ENCODE data around the gene PHACTR4. TPM values are rescaled to one million over a fixed set of nuclear protein-coding genes. Genes with fewer than 3 reads are reported as not detected.

Gene PHACTR4
- total and polyA plus RNA-seq, 2 experiments from 2014 or later, result 14.8 to 27.1 TPM

- H3K4me1 ChIP-seq (ENCODE audit: low read depth), result no peaks in the 10 kb centered on the region
- H3K27ac ChIP-seq, result no peak overlapping the region
- H3K9me3 ChIP-seq (ENCODE audit: low read depth), result no peaks in the 10 kb centered on the region
- no peaks in the 10 kb centered on the region for H3K27me3 ChIP-seq
- no peaks in the 10 kb centered on the region for H3K36me3 ChIP-seq
- no peak overlapping the region for H3K4me3 ChIP-seq
- no peak for TF ChIP-seq CTCF (IDR thresholded peaks at IDR 0.05; ENCODE audit: low read depth, low read length)
- no peak for DNase-seq (ENCODE audit: low read depth in 1 of 2, low spot score in 1 of 2)
Measured at GRCh38 chr1:28450561-28450960, 81.0 kb downstream of the PHACTR4 start.

DNA sequence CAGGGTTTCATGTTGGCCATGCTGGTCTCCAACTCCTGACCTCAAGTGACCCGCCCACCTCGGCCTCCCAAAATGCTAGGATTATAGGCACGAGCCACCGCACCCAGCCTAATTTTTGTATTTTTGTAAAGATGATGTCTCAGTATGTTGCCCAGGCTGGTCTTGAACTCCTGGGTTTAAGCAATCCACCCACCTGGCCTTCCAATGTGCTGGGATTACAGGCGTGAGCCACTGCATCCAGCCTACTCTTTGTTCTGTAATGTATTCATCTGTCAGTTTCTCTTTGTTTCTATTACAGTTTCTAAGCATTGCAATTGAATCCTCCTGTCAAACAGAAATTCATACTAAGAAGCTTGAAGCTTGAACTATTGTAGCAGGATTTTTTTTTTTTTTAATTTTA, 81.5 kb downstream of the PHACTR4 start:
- H3K4me1 ChIP-seq (ENCODE audit: low read depth), result no peaks in the 10 kb centered on the region
- no peaks in the 10 kb centered on the region for H3K36me3 ChIP-seq
- no peak overlapping the region for H3K27ac ChIP-seq
- no peak for DNase-seq (ENCODE audit: low read depth in 1 of 2, low spot score in 1 of 2)
- no peak overlapping the region for H3K4me3 ChIP-seq
- no peaks in the 10 kb centered on the region for H3K27me3 ChIP-seq
- H3K9me3 ChIP-seq (ENCODE audit: low read depth), result no peaks in the 10 kb centered on the region
- no peak for TF ChIP-seq CTCF (IDR thresholded peaks at IDR 0.05; ENCODE audit: low read depth, low read length)

DNA sequence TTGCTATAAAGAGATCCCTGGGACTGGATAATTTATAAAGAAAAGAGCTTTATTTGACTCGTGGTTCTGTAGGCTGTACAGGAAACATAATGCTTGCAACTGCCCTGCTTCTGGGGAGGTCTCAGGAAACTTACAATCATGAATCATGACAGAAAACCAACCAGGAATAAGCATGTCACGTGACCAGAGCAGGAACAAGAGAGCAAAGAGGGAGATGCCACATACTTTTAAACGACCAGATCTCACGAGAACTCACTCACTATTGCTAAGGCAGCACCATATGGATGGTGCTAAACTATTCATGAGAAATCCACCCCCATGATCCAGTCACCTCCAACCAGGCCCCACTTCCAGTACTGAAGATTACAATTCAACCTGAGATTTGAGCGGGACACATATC, 86.5 kb downstream of the PHACTR4 start:
- Histone ChIP-seq H3K36me3 (no peaks in the 10 kb centered on the region), H3K27me3 (no peaks in the 10 kb centered on the region), H3K4me1 (ENCODE audit: low read depth) (peaks cover 9% of the 10 kb centered on the region), H3K9me3 (ENCODE audit: low read depth) (no peaks in the 10 kb centered on the region), H3K4me3 (no peak overlapping the region), H3K27ac (peak overlapping the region; percentile 25)
- peak in 1 of 2 donors; percentile 84 for DNase-seq (ENCODE audit: low read depth in 1 of 2, low spot score in 1 of 2)
- TF ChIP-seq CTCF (IDR thresholded peaks at IDR 0.05; ENCODE audit: low read depth, low read length), result no peak

GRCh38 chr1:28457678-28458077, 88.1 kb downstream of the PHACTR4 start:
- no peak overlapping the region for H3K4me3 ChIP-seq
- no peaks in the 10 kb centered on the region for H3K36me3 ChIP-seq
- DNase-seq (ENCODE audit: low read depth in 1 of 2, low spot score in 1 of 2), result no peak
- no peaks in the 10 kb centered on the region for H3K9me3 ChIP-seq (ENCODE audit: low read depth)
- H3K27ac ChIP-seq, result no peak overlapping the region
- no peak for TF ChIP-seq CTCF (IDR thresholded peaks at IDR 0.05; ENCODE audit: low read depth, low read length)
- no peaks in the 10 kb centered on the region for H3K27me3 ChIP-seq
- H3K4me1 ChIP-seq (ENCODE audit: low read depth), result peaks cover 9% of the 10 kb centered on the region

DNA sequence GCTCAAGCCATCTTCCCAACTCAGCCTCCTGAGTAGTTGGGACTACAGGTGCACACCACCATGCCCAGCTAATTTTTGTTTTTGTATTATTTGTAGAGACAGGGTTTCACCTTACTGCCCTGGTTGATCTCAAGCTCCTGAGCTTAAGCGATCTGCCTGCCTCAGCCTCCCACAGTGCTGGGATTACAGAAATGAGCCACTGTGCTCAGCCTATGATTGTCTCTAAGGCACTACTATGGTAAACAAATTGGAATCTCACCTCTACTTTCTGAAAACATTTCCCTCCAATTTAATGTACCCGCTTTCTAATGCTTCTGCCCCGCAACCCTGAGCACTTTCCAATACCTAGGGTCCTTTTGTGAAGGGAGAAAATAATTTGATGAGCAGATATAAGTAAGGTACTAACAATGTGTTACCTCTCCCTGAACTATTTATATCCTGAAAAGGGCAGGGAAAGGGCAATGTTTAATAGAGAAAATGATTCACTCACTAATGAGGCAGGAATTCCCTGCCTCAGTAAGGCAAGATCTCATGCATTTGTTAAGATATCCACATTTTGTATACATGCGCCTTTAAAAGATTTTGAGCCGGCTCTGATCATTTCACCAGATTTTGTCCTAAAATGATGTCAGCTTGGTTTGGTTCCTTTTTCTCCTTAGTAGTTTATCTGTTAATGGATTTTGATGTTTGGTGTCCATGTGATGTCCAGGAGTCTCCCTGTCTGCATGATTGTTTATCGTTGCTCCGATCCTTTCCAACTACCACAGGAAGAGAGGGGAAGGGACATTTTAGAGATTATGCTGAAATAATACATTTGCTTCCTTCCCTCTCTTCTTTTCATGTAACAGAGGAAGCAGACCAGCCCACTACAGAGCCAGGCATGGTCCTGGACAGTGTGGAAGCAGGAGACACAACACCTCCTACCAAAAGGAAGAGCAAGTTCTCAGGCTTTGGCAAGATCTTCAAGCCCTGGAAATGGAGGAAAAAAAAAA, 89.0 kb downstream of the PHACTR4 start:
- peak overlapping the region; percentile 44 for H3K27ac ChIP-seq
- TF ChIP-seq CTCF (IDR thresholded peaks at IDR 0.05; ENCODE audit: low read depth, low read length), result no peak
- DNase-seq (ENCODE audit: low read depth in 1 of 2, low spot score in 1 of 2), result no peak

More for the DNA sequence above, 89.0 kb downstream of the PHACTR4 start:
- Histone ChIP-seq H3K9me3 (ENCODE audit: low read depth) (no peaks in the 10 kb centered on the region), H3K27me3 (no peaks in the 10 kb centered on the region), H3K4me1 (ENCODE audit: low read depth) (peaks cover 9% of the 10 kb centered on the region), H3K36me3 (no peaks in the 10 kb centered on the region), H3K4me3 (no peak overlapping the region)
